PC-9 (cell line): Measurements from ENCODE around the gene BZW2.

Source experiments
- CTCF ChIP-seq: fragments of 200-600 bp; sonication (generic); conservative IDR thresholded peaks from 2 replicates; pipeline ENCODE4 v1.6.1; 2017; ENCODE audit warnings: mixed run types, antibody characterized with exemption, mild to moderate bottlenecking, moderate library complexity
- EZH2 ChIP-seq: fragments of 200-600 bp; sonication (generic); IDR thresholded peaks from 2 replicates; pipeline ENCODE4 v1.8.0; 2017; ENCODE audit warnings: antibody characterized with exemption, low read depth

DNA sequence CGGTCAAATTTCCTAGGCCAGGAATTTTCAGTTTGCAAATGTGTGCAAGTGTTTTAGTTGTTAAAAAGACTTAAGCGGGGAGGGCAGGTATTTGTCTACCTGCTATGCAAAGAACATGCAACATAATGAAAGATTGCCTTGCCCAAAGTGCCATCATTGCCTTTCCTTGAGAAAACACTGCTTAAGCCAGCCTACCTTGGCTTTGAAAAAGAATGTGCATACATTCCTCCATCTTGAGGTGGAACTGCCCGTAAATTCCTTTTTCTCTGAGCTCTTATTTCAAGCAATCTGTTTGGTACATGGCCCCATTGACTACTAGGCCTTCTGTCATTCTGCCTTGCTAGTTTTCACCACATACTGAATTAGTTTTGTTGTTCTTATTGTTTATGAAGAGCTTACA lies 29.3 kb downstream of the BZW2 start:
- TF ChIP-seq EZH2 (no peak), CTCF (no peak)
